ENCODE results near the gene MDK.
"Not testable (repeated sequence)": the region's sequence is repeated elsewhere in the genome, so short reads cannot be mapped to it uniquely, and the experiment has no call there.

GRCh38 chr11:46372501-46372900, 9.0 kb upstream of the MDK start:
- TF ChIP-seq, protein P1, sequence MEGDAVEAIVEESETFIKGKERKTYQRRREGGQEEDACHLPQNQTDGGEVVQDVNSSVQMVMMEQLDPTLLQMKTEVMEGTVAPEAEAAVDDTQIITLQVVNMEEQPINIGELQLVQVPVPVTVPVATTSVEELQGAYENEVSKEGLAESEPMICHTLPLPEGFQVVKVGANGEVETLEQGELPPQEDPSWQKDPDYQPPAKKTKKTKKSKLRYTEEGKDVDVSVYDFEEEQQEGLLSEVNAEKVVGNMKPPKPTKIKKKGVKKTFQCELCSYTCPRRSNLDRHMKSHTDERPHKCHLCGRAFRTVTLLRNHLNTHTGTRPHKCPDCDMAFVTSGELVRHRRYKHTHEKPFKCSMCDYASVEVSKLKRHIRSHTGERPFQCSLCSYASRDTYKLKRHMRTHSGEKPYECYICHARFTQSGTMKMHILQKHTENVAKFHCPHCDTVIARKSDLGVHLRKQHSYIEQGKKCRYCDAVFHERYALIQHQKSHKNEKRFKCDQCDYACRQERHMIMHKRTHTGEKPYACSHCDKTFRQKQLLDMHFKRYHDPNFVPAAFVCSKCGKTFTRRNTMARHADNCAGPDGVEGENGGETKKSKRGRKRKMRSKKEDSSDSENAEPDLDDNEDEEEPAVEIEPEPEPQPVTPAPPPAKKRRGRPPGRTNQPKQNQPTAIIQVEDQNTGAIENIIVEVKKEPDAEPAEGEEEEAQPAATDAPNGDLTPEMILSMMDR (IDR thresholded peaks at IDR 0.05) = not testable (repeated sequence)
- TF ChIP-seq POLR2A (IDR thresholded peaks at IDR 0.05) = not testable (repeated sequence)

All from body of pancreas (tissue), 4 donors.